ENCODE measurements around the gene ELP6. TPM values are rescaled to one million over a fixed set of nuclear protein-coding genes. Genes with fewer than 3 reads are reported as not detected.

ELP6 gene
- total RNA-seq, 2 donors from 2014 or later = 43.8 to 56.8 TPM

- no peak for DNase-seq
- Histone ChIP-seq H3K9ac (ENCODE audit: extremely low read depth, low read length, poor library complexity, severe bottlenecking) (no peak overlapping the region), H3K27ac (ENCODE audit: low read depth, low read length) (no peak overlapping the region), H3K4me1 (ENCODE audit: control insufficient read depth, insufficient read depth, low read length) (no peaks in the 10 kb centered on the region), H3K9me3 (ENCODE audit: control insufficient read depth, low read length) (no peaks in the 10 kb centered on the region), H3K27me3 (ENCODE audit: control insufficient read depth, insufficient read depth, low read length, poor library complexity, severe bottlenecking) (no peaks in the 10 kb centered on the region), H3K4me3 (ENCODE audit: low read length) (no peak overlapping the region), H3K36me3 (ENCODE audit: control insufficient read depth, insufficient read depth, low read length) (peaks cover 37% of the 10 kb centered on the region)
- 80 to 99% methylated on average over 1 to 3 of the region's 3 CpGs for WGBS, 2 experiments (ENCODE audit: insufficient coverage in 1 of 2, insufficient read length in 1 of 2)
- Mint-ChIP-seq H3K9me3 (no peaks in the 10 kb centered on the region), H3K27ac (no peak overlapping the region), H3K27me3 (ENCODE audit: insufficient read depth) (no peaks in the 10 kb centered on the region), H3K36me3 (ENCODE audit: low read depth) (peaks cover 36% of the 10 kb centered on the region), H3K4me1 (no peaks in the 10 kb centered on the region), H3K4me3 (no peak overlapping the region)
- no peak for TF ChIP-seq CTCF (conservative IDR thresholded peaks at IDR 0.05)
Observed at GRCh38 chr3:47491186-47491585, 22.3 kb downstream of the ELP6 start.

- Histone ChIP-seq H3K27ac (ENCODE audit: low read depth, low read length) (no peak overlapping the region), H3K9ac (ENCODE audit: extremely low read depth, low read length, poor library complexity, severe bottlenecking) (no peak overlapping the region), H3K27me3 (ENCODE audit: control insufficient read depth, insufficient read depth, low read length, poor library complexity, severe bottlenecking) (no peaks in the 10 kb centered on the region), H3K36me3 (ENCODE audit: control insufficient read depth, insufficient read depth, low read length) (peaks cover 12% of the 10 kb centered on the region), H3K9me3 (ENCODE audit: control insufficient read depth, low read length) (no peaks in the 10 kb centered on the region), H3K4me3 (ENCODE audit: low read length) (no peak overlapping the region), H3K4me1 (ENCODE audit: control insufficient read depth, insufficient read depth, low read length) (no peaks in the 10 kb centered on the region)
- Mint-ChIP-seq H3K4me3 (no peak overlapping the region), H3K27me3 (ENCODE audit: insufficient read depth) (no peaks in the 10 kb centered on the region), H3K9me3 (peaks cover 3% of the 10 kb centered on the region), H3K4me1 (peaks cover 3% of the 10 kb centered on the region), H3K27ac (no peak overlapping the region), H3K36me3 (ENCODE audit: low read depth) (peaks cover 21% of the 10 kb centered on the region)
- no peak for DNase-seq
- no peak for TF ChIP-seq CTCF (conservative IDR thresholded peaks at IDR 0.05)
- 99 to 100% methylated on average over 1 to 2 of the region's 2 CpGs for WGBS, 2 experiments (ENCODE audit: insufficient coverage in 1 of 2, insufficient read length in 1 of 2)
Observed at GRCh38 chr3:47487265-47487664, 26.2 kb downstream of the ELP6 start.

GRCh38 chr3:47485812-47486211 is 27.7 kb downstream of the ELP6 start:
- Histone ChIP-seq H3K9me3 (ENCODE audit: control insufficient read depth, low read length) (no peaks in the 10 kb centered on the region), H3K4me3 (ENCODE audit: low read length) (no peak overlapping the region), H3K9ac (ENCODE audit: extremely low read depth, low read length, poor library complexity, severe bottlenecking) (no peak overlapping the region), H3K27me3 (ENCODE audit: control insufficient read depth, insufficient read depth, low read length, poor library complexity, severe bottlenecking) (no peaks in the 10 kb centered on the region), H3K27ac (ENCODE audit: low read depth, low read length) (no peak overlapping the region), H3K4me1 (ENCODE audit: control insufficient read depth, insufficient read depth, low read length) (no peaks in the 10 kb centered on the region), H3K36me3 (ENCODE audit: control insufficient read depth, insufficient read depth, low read length) (peaks cover 11% of the 10 kb centered on the region)
- TF ChIP-seq CTCF (conservative IDR thresholded peaks at IDR 0.05) = no peak
- Mint-ChIP-seq H3K4me1 (peaks cover 13% of the 10 kb centered on the region), H3K36me3 (ENCODE audit: low read depth) (peaks cover 15% of the 10 kb centered on the region), H3K27ac (no peak overlapping the region), H3K9me3 (peaks cover 3% of the 10 kb centered on the region), H3K4me3 (no peak overlapping the region), H3K27me3 (ENCODE audit: insufficient read depth) (no peaks in the 10 kb centered on the region)
- no peak for DNase-seq
- 80 to 100% methylated on average over 1 to 2 of the region's 3 CpGs for WGBS, 2 experiments (ENCODE audit: insufficient coverage in 1 of 2, insufficient read length in 1 of 2)
